SU-DHL-6 (cell line): ENCODE results near the gene TP53AIP1.

Source experiments
- CTCF ChIP-seq: fragments of 200-600 bp; sonication (generic); IDR thresholded peaks from one replicate; pipeline ENCODE4 v1.5.1; 2017; ENCODE audit warnings: antibody characterized with exemption, mild to moderate bottlenecking, low read length, moderate library complexity; ENCODE audit not compliant: insufficient read depth, poor library complexity, severe bottlenecking
- EZH2phosphoT487 ChIP-seq: fragments of 200-600 bp; sonication (generic), shearing (Covaris generic); conservative IDR thresholded peaks from 2 replicates; pipeline ENCODE4 v1.6.1; 2018; ENCODE audit warnings: mild to moderate bottlenecking, antibody characterized with exemption, low read length, moderate library complexity, mixed read lengths

GRCh38 chr11:128946648-128947047, 4.0 kb upstream of the TP53AIP1 start:
- TF ChIP-seq EZH2phosphoT487 (no peak), CTCF (no peak)
